GM18951 (cell line): ENCODE data around the gene RIIAD1.
"Not testable (repeated sequence)": the region's sequence is repeated elsewhere in the genome, so short reads cannot be mapped to it uniquely, and the experiment has no call there.

Experiments
- POLR2A ChIP-seq: IDR thresholded peaks from 4 replicates; pipeline ENCODE4 v1.6.1; 2011; ENCODE audit warnings: mild to moderate bottlenecking; ENCODE audit not compliant: insufficient read length, insufficient read depth; ENCODE audit errors: extremely low read depth
- in situ Hi-C: fragments of 300-500 bp; cut with MboI; formaldehyde crosslinking; loops from one replicate; pipeline ENCODE4 v1.12.0; 2022; ENCODE audit warnings: low sequenced_read_pairs, mixed read lengths, inconsistent platforms; ENCODE audit not compliant: unreplicated experiment

The RIIAD1 gene

GRCh38 chr1:151737026-151737425 lies 15.7 kb downstream of the RIIAD1 start:
- no peak for TF ChIP-seq POLR2A
- in situ Hi-C loops = no loop called here

- in situ Hi-C loops = no loop called here
- no peak for TF ChIP-seq POLR2A
These were observed 16.2 kb downstream of the RIIAD1 start for GRCh38 chr1:151737479-151737878.

- in situ Hi-C loops = no loop called here
These were observed 18.5 kb downstream of the RIIAD1 start for GRCh38 chr1:151739590-151740355.

GRCh38 chr1:151741516-151741915 lies 20.2 kb downstream of the RIIAD1 start:
- in situ Hi-C loops = no loop called here
- no peak for TF ChIP-seq POLR2A

More at GRCh38 chr1:151739590-151740355, 18.5 kb downstream of the RIIAD1 start:
- TF ChIP-seq POLR2A = no peak

GRCh38 chr1:151756291-151756690 lies 35.0 kb downstream of the RIIAD1 start:
- TF ChIP-seq POLR2A = no peak
- in situ Hi-C loops = no loop called here

GRCh38 chr1:151759241-151759640 lies 37.9 kb downstream of the RIIAD1 start:
- in situ Hi-C loops = no loop called here
- no peak for TF ChIP-seq POLR2A

GRCh38 chr1:151760597-151761385 lies 39.5 kb downstream of the RIIAD1 start:
- in situ Hi-C loops = no loop called here
- TF ChIP-seq POLR2A = no peak

- TF ChIP-seq POLR2A = peak; percentile 79
- in situ Hi-C loops = no loop called here
These were observed 41.9 kb downstream of the RIIAD1 start, which contains the start of gene MRPL9 for GRCh38 chr1:151762941-151763921. MRPL9 (minus strand) TSS chr1:151763496; CDS start chr1:151763479, 17 bp downstream.

GRCh38 chr1:151763990-151764389 lies 42.7 kb downstream of the RIIAD1 start:
- in situ Hi-C loops = no loop called here
- TF ChIP-seq POLR2A = no peak

GRCh38 chr1:151768351-151769066 lies 47.2 kb downstream of the RIIAD1 start:
- in situ Hi-C loops = not testable (repeated sequence)

- in situ Hi-C loops = not testable (repeated sequence)
These were observed 47.9 kb downstream of the RIIAD1 start for GRCh38 chr1:151769270-151769669.

GRCh38 chr1:151773702-151774101 lies 52.4 kb downstream of the RIIAD1 start:
- in situ Hi-C loops = no loop called here
- TF ChIP-seq POLR2A = no peak
